Tibial nerve (tissue), 4 donors: Measurements from ENCODE around the gene MPZL2. TPM values are rescaled to one million over a fixed set of nuclear protein-coding genes. Genes with fewer than 3 reads are reported as not detected.

ENCODE experiments used
- DNase-seq, 2 donors: peaks; one replicate each; pipeline ENCODE4 v3.0.0-alpha.2; 2019; ENCODE audit warnings: low spot score in 2 of 2
- H3K27ac ChIP-seq, 4 donors: fragments of 200-600 bp; sonication (generic) in 3 of 4; one replicate each; pipeline ENCODE4 v1.5.1; 2017 to 2019; ENCODE audit warnings: mild to moderate bottlenecking in 1 of 4
- H3K27me3 ChIP-seq, 2 donors: fragments of 200-600 bp; sonication (generic) in 1 of 2; one replicate each; pipeline versions ENCODE4 v1.5.1 to v1.6.0; 2017 to 2019
- H3K36me3 ChIP-seq, 3 donors: fragments of 200-600 bp; sonication (generic); one replicate each; pipeline ENCODE4 v1.5.1; 2018 to 2019
- H3K4me1 ChIP-seq, 4 donors: fragments of 200-600 bp; sonication (generic) in 3 of 4; one replicate each; pipeline ENCODE4 v1.5.1; 2017 to 2019
- H3K4me3 ChIP-seq, 4 donors: fragments of 200-600 bp; sonication (generic) in 3 of 4; one replicate each; pipeline ENCODE4 v1.5.1; 2017 to 2019; ENCODE audit warnings: mild to moderate bottlenecking in 1 of 4, moderate library complexity in 1 of 4
- H3K9me3 ChIP-seq, 4 donors: fragments of 200-600 bp; sonication (generic) in 3 of 4; one replicate each; pipeline ENCODE4 v1.5.1; 2017 to 2019
- EP300 ChIP-seq, 2 donors: sonication (generic); formaldehyde crosslinking; IDR thresholded peaks; one replicate each; pipeline ENCODE4 v1.6.1; 2017; ENCODE audit warnings: antibody characterized with exemption in 2 of 2, mild to moderate bottlenecking in 1 of 2
- POLR2A ChIP-seq, 2 donors: fragments of 450-650 bp; IDR thresholded peaks; one replicate each; pipeline ENCODE4 v1.6.1; 2017; ENCODE audit warnings: antibody characterized with exemption in 2 of 2, mild to moderate bottlenecking in 2 of 2, moderate library complexity in 2 of 2
- WGBS, 2 donors: methylation state at CpG; one replicate each; pipeline ENCODE4 v1.1.5; 2018; 5-methylcytosine and 5-hydroxymethylcytosine counted together
- total RNA-seq, 4 donors: library from RNA; depleted of rRNA; stranded (reverse); fragments of >200 nt; gene quantifications; one replicate each; pipeline ENCODE4 v1.1.0, GENCODE V29; 2016
- TF ChIP-seq, protein P1 (sequence below), 5 experiments: fragments of 200-600 bp in 3 of 5; fragments of 450-650 bp in 2 of 5; sonication (generic) in 3 of 5; IDR thresholded peaks; one replicate each; pipeline ENCODE4 v1.5.1; 2016 to 2019; ENCODE audit warnings: antibody characterized with exemption in 5 of 5, mild to moderate bottlenecking in 3 of 5, moderate library complexity in 2 of 5

Gene MPZL2
- total RNA-seq, 4 donors from 2014 or later, result 6.7 to 53.7 (median 27.0) TPM

DNA sequence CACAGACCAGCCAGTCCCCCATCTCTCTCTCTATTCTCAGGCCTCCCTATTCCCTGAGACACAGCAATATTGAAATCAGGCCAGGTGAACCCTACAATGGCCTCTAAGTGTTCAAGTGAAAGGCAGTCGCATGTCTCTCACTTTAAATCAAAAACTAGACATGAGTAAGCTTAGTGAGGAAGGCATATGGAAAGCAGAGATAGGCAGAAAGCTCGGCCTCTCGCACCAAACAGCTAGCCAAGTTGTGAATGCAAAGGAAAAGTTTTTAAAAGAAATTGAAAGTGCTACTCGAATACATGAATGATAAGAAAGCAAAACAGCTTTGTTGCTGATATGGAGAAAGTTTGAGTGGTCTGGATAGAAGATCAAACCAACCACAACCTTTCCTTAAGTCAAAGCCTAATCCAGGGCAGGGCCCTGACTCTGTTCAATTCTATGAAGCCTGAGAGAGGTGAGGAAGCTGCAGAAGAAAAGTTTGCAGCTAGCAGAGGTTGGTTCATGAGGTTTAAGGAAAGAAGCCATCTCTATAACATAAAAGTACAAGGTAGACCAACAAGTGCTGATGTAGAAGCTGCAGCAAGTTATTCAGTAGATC is 19.8 kb upstream of the MPZL2 start:
- 68 to 72% methylated on average over 4 of the region's 4 CpGs for WGBS, 2 donors
- Histone ChIP-seq H3K4me1 (no peaks in the 10 kb centered on the region), H3K4me3 (no peak overlapping the region), H3K27me3 (peaks cover 0 to 8% of the 10 kb centered on the region in 2 donors), H3K27ac (no peak overlapping the region), H3K36me3 (no peaks in the 10 kb centered on the region), H3K9me3 (no peaks in the 10 kb centered on the region)
- TF ChIP-seq, protein P1, sequence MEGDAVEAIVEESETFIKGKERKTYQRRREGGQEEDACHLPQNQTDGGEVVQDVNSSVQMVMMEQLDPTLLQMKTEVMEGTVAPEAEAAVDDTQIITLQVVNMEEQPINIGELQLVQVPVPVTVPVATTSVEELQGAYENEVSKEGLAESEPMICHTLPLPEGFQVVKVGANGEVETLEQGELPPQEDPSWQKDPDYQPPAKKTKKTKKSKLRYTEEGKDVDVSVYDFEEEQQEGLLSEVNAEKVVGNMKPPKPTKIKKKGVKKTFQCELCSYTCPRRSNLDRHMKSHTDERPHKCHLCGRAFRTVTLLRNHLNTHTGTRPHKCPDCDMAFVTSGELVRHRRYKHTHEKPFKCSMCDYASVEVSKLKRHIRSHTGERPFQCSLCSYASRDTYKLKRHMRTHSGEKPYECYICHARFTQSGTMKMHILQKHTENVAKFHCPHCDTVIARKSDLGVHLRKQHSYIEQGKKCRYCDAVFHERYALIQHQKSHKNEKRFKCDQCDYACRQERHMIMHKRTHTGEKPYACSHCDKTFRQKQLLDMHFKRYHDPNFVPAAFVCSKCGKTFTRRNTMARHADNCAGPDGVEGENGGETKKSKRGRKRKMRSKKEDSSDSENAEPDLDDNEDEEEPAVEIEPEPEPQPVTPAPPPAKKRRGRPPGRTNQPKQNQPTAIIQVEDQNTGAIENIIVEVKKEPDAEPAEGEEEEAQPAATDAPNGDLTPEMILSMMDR (IDR thresholded peaks at IDR 0.05), result no peak
- TF ChIP-seq EP300 (IDR thresholded peaks at IDR 0.05), result no peak
- no peak for TF ChIP-seq POLR2A (IDR thresholded peaks at IDR 0.05)
- no peak for DNase-seq

GRCh38 chr11:118283037-118283636 is 19.0 kb upstream of the MPZL2 start:
- 74 to 78% methylated on average over 5 of the region's 5 CpGs for WGBS, 2 donors
- Histone ChIP-seq H3K4me1 (no peaks in the 10 kb centered on the region), H3K27me3 (peaks cover 0 to 8% of the 10 kb centered on the region in 2 donors), H3K4me3 (no peak overlapping the region), H3K27ac (no peak overlapping the region), H3K36me3 (no peaks in the 10 kb centered on the region), H3K9me3 (no peaks in the 10 kb centered on the region)
- no peak for DNase-seq
- TF ChIP-seq EP300 (IDR thresholded peaks at IDR 0.05) (no peak), POLR2A (IDR thresholded peaks at IDR 0.05) (no peak)
- TF ChIP-seq, protein P1 (IDR thresholded peaks at IDR 0.05), result no peak

DNA sequence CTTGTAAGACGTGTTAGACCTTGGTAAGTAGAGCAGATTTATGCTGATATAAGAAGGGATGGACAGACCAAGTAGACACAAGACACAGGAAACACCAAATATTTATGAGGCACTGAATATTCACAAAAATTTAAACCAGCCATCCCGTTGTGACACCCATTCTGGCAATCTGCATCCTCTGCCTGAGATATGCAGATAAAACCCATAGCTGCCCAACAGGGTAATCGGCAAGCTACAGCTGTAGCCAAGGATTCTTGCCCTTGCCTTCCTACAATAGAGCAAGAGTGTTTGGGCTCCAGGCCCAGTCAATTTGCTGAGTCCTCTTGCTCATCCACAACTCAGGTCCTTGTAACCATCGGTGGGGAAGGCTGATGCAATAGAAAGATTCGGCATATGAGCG is 18.5 kb upstream of the MPZL2 start:
- Histone ChIP-seq H3K27ac (no peak overlapping the region), H3K9me3 (no peaks in the 10 kb centered on the region), H3K4me1 (no peaks in the 10 kb centered on the region), H3K4me3 (no peak overlapping the region), H3K36me3 (no peaks in the 10 kb centered on the region), H3K27me3 (peaks cover 0 to 8% of the 10 kb centered on the region in 2 donors)
- TF ChIP-seq EP300 (IDR thresholded peaks at IDR 0.05) (no peak), POLR2A (IDR thresholded peaks at IDR 0.05) (no peak)
- TF ChIP-seq, protein P1 (IDR thresholded peaks at IDR 0.05), result no peak
- no peak for DNase-seq
- 69 to 70% methylated on average over 6 of the region's 6 CpGs for WGBS, 2 donors

- DNase-seq, result no peak
- Histone ChIP-seq H3K4me3 (no peak overlapping the region), H3K36me3 (no peaks in the 10 kb centered on the region), H3K27ac (no peak overlapping the region), H3K4me1 (no peaks in the 10 kb centered on the region), H3K9me3 (no peaks in the 10 kb centered on the region), H3K27me3 (peaks cover 0 to 4% of the 10 kb centered on the region in 2 donors)
- WGBS, 2 donors, result 82 to 83% methylated on average over 1 of the region's 1 CpG
- TF ChIP-seq POLR2A (IDR thresholded peaks at IDR 0.05), result no peak
- TF ChIP-seq, protein P1 (IDR thresholded peaks at IDR 0.05), result no peak
- no peak for TF ChIP-seq EP300 (IDR thresholded peaks at IDR 0.05)
Measured at GRCh38 chr11:118281284-118281683, 17.2 kb upstream of the MPZL2 start.

GRCh38 chr11:118277312-118277711 is 13.2 kb upstream of the MPZL2 start:
- 88 to 91% methylated on average over 1 of the region's 1 CpG for WGBS, 2 donors
- Histone ChIP-seq H3K9me3 (no peaks in the 10 kb centered on the region), H3K27ac (peak overlapping the region in 1 of 4 donors; percentile 13), H3K4me1 (no peaks in the 10 kb centered on the region), H3K4me3 (no peak overlapping the region), H3K27me3 (peaks cover 0 to 20% of the 10 kb centered on the region in 2 donors), H3K36me3 (no peaks in the 10 kb centered on the region)
- TF ChIP-seq EP300 (IDR thresholded peaks at IDR 0.05) (peak in 1 of 2 donors; percentile 29), POLR2A (IDR thresholded peaks at IDR 0.05) (no peak)
- TF ChIP-seq, protein P1 (IDR thresholded peaks at IDR 0.05), result no peak
- no peak for DNase-seq
